Body of pancreas (tissue), 4 donors: ENCODE data around the gene LFNG. TPM values are rescaled to one million over a fixed set of nuclear protein-coding genes. Genes with fewer than 3 reads are reported as not detected.
A peak's percentile ranks its signal among the peaks of the same experiment; 100 is the strongest.

Experiments
- ATAC-seq: fragments of 150-250 bp; one replicate; pipeline ENCODE4 v1.9.1; 2016
- DNase-seq, 4 donors: peaks; one replicate each; pipeline ENCODE4 v3.0.0-alpha.2; 2019
- H3K27ac ChIP-seq, 4 donors: fragments of 200-600 bp; sonication (generic); 1 replicate in 3 of 4; 2 replicates in 1 of 4; pipeline versions ENCODE4 v1.5.1 to v1.6.1; 2016 to 2019; ENCODE audit warnings: mild to moderate bottlenecking in 1 of 4, mixed read lengths in 1 of 4, moderate library complexity in 1 of 4
- H3K27me3 ChIP-seq, 2 donors: fragments of 200-600 bp; sonication (generic); one replicate each; pipeline ENCODE4 v1.6.0; 2016; ENCODE audit warnings: mild to moderate bottlenecking in 1 of 2
- H3K36me3 ChIP-seq, 2 donors: fragments of 200-600 bp; sonication (generic); replicated peaks in 1 of 2; 2 replicates each; pipeline ENCODE4 v1.5.1; 2016; ENCODE audit warnings: low read depth in 2 of 2; ENCODE audit not compliant: insufficient read depth in 1 of 2
- H3K4me1 ChIP-seq: fragments of 200-600 bp; sonication (generic); one replicate; pipeline ENCODE4 v1.6.0; 2016
- H3K4me3 ChIP-seq, 2 donors: fragments of 200-600 bp; sonication (generic); 1 replicate in 1 of 2; 2 replicates in 1 of 2; pipeline ENCODE4 v1.5.1; 2016 to 2019
- H3K9me3 ChIP-seq, 3 donors: fragments of 200-600 bp; sonication (generic); 1 replicate in 2 of 3; 2 replicates in 1 of 3; pipeline ENCODE4 v1.5.1; 2016
- POLR2A ChIP-seq, 3 donors: fragments of 450-650 bp; IDR thresholded peaks; one replicate each; pipeline ENCODE4 v1.6.1; 2016; ENCODE audit warnings: antibody characterized with exemption in 3 of 3, mild to moderate bottlenecking in 2 of 3
- WGBS, 2 donors: methylation state at CpG; one replicate each; pipeline ENCODE4 v1.1.5; 2017; 5-methylcytosine and 5-hydroxymethylcytosine counted together
- intact Hi-C: fragments of 100-400 bp; cut with DNase I; formaldehyde crosslinking; loops from one replicate; pipeline ENCODE4 v1.15.1; 2023
- total RNA-seq, 2 donors: library from RNA; depleted of rRNA; stranded (reverse); fragments of >200 nt; gene quantifications; one replicate each; pipeline ENCODE4 v1.1.0, GENCODE V29; 2016
- TF ChIP-seq, protein P1 (sequence below), 7 experiments: fragments of 450-650 bp in 4 of 7; fragments of 200-600 bp in 3 of 7; sonication (generic) in 3 of 7; IDR thresholded peaks; one replicate each; pipeline ENCODE4 v1.5.1; 2016 to 2019; ENCODE audit warnings: antibody characterized with exemption in 7 of 7

Gene LFNG
- total RNA-seq, 2 donors from 2014 or later = 47.8 to 142 TPM

DNA sequence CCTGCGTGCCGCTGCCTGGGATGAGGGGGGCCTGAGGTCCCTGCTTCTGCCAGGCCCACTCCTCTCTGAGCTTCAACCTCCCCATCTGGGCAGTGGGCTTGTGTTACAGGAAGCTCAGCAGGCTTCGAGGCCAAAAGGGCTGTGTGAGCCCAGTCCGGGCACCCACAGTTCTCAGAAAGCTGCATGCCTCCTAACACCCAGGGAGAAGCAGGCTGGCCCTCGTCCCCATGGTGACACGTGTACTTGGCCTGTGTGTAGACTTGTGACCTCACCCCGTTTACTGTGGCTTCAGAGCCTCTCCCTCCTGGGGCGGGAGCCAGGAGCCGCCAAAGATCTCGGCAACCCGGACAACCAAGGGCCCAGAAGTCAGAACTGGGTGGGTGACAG lies 41.2 kb upstream of the LFNG start:
- H3K36me3 ChIP-seq = no peaks in the 10 kb centered on the region
- H3K27ac ChIP-seq = peak overlapping the region in 3 of 4 donors; percentile 22 to 91 (median 47)
- 34% methylated on average over 10 of the region's 11 CpGs; no CpG with 5 or more reads in 1 of the 2 donors for WGBS, 2 donors
- peaks cover 0 to 9% (median 0%) of the 10 kb centered on the region in 3 donors for H3K9me3 ChIP-seq
- peaks cover 21% of the 10 kb centered on the region for H3K4me1 ChIP-seq
- H3K27me3 ChIP-seq = peaks cover 0 to 4% of the 10 kb centered on the region in 2 donors
- H3K4me3 ChIP-seq = no peak overlapping the region
- DNase-seq (peak; percentile 77 to 96 (median 89)), ATAC-seq (peak; percentile 86)
- peak in 2 of 3 donors; percentile 19 to 47 for TF ChIP-seq POLR2A (IDR thresholded peaks at IDR 0.05)
- TF ChIP-seq, protein P1, sequence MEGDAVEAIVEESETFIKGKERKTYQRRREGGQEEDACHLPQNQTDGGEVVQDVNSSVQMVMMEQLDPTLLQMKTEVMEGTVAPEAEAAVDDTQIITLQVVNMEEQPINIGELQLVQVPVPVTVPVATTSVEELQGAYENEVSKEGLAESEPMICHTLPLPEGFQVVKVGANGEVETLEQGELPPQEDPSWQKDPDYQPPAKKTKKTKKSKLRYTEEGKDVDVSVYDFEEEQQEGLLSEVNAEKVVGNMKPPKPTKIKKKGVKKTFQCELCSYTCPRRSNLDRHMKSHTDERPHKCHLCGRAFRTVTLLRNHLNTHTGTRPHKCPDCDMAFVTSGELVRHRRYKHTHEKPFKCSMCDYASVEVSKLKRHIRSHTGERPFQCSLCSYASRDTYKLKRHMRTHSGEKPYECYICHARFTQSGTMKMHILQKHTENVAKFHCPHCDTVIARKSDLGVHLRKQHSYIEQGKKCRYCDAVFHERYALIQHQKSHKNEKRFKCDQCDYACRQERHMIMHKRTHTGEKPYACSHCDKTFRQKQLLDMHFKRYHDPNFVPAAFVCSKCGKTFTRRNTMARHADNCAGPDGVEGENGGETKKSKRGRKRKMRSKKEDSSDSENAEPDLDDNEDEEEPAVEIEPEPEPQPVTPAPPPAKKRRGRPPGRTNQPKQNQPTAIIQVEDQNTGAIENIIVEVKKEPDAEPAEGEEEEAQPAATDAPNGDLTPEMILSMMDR (IDR thresholded peaks at IDR 0.05) = no peak
- intact Hi-C loops = no loop called here

DNA sequence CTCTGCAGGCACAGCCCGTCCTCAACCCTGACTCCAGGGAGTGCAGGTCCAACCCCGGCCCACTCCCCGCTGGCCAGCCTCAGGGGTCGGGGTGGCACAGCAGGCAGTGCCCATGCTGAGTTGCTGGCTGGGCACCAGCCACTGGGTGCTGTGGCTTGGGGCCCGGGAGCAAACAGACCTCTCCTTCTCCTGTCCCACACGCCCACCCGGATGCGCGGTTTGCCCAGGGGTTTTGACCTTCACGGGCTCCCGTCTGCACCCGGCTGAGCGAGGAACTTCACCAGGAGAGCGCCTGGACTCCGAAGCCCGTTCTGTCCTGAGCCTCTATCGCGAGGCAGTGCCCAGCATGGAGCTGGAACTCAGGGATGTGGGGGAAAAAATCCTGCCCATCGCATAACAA lies 40.8 kb upstream of the LFNG start:
- intact Hi-C loops = no loop called here
- Histone ChIP-seq H3K27me3 (peaks cover 0 to 4% of the 10 kb centered on the region in 2 donors), H3K36me3 (no peaks in the 10 kb centered on the region), H3K9me3 (peaks cover 0 to 10% (median 0%) of the 10 kb centered on the region in 3 donors), H3K4me3 (no peak overlapping the region), H3K27ac (peak overlapping the region in 3 of 4 donors; percentile 22 to 91 (median 47)), H3K4me1 (peaks cover 21% of the 10 kb centered on the region)
- TF ChIP-seq, protein P1 (IDR thresholded peaks at IDR 0.05) = peak in 1 of 7 experiments; percentile 11
- peak in 1 of 3 donors; percentile 14 for TF ChIP-seq POLR2A (IDR thresholded peaks at IDR 0.05)
- DNase-seq (peak in 3 of 4 donors; percentile 26 to 79 (median 56)), ATAC-seq (peak; percentile 25)
- WGBS, 2 donors = 55 to 100% methylated on average over 1 to 15 of the region's 19 CpGs

DNA sequence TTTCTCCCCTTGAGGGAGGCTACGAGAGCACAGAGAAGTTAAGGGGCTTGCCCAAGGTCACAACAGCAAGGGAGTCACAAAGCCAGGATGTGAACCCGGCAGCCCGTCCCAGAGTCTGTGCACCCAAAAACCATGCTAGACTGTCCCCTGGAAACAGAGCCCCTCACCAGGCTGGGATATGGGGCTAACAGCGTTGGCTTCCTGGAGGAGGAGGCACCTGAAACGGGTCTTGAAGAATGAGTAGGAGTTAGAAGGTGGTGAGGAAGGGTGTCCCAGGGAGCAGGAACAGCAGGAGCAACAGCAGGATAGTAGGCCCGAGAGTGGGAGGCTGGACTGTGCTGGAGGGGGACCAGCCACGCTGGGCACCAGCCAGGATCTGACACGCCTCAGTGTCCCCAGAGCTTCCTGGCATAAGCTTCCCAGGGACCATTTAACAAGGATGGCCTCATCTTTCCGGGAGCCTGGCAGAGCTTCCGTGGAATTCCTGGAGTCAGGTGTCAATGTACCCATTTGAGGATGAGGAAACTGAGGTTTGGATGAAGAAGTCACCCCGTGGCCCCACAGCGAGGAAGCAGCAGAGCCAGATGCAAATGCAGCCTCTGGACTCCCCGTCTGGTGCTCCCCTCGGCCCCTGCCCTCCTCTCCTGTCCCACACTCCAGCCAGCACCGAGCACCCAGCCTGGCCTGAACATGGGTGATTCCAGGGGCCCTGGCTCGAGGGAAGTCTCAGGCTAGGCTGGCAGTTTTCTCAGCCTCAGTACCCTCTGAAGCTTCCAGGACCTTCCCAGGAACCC lies 40.1 kb upstream of the LFNG start:
- H3K27me3 ChIP-seq = peaks cover 0 to 4% of the 10 kb centered on the region in 2 donors
- TF ChIP-seq, protein P1 (IDR thresholded peaks at IDR 0.05) = no peak
- TF ChIP-seq POLR2A (IDR thresholded peaks at IDR 0.05) = no peak
- no peak for ATAC-seq
- peaks cover 0 to 10% (median 0%) of the 10 kb centered on the region in 3 donors for H3K9me3 ChIP-seq
- peaks cover 21% of the 10 kb centered on the region for H3K4me1 ChIP-seq
- no peaks in the 10 kb centered on the region for H3K36me3 ChIP-seq
- H3K27ac ChIP-seq = no peak overlapping the region
- intact Hi-C loops = no loop called here
- DNase-seq = no peak
- 82% methylated on average over 15 to 16 of the region's 16 CpGs for WGBS, 2 donors
- H3K4me3 ChIP-seq = no peak overlapping the region

DNA sequence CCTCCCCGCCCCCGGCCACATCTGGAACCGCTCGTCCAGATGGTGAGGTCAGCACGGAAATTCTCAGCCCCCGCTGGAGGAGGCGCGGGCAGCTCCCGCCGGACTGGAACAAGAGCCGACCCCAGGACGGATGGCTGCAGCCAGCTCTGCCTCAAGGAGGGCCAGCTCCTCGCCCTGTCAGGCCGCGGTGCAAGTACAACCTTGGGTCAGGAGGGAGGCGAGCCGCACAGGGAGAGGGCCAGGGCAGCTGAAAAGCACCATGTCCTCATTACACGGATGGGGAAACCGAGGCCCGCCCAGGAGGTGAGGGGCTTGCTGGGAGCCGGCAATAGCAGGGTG lies 39.5 kb upstream of the LFNG start:
- no peaks in the 10 kb centered on the region for H3K36me3 ChIP-seq
- no peak overlapping the region for H3K4me3 ChIP-seq
- intact Hi-C loops = no loop called here
- peaks cover 0 to 4% of the 10 kb centered on the region in 2 donors for H3K27me3 ChIP-seq
- ATAC-seq (no peak), DNase-seq (no peak)
- peaks cover 20% of the 10 kb centered on the region for H3K4me1 ChIP-seq
- TF ChIP-seq, protein P1 (IDR thresholded peaks at IDR 0.05) = no peak
- no peak for TF ChIP-seq POLR2A (IDR thresholded peaks at IDR 0.05)
- H3K9me3 ChIP-seq = peaks cover 0 to 10% (median 0%) of the 10 kb centered on the region in 3 donors
- 49% methylated on average over 18 of the region's 21 CpGs; no CpG with 5 or more reads in 1 of the 2 donors for WGBS, 2 donors
- H3K27ac ChIP-seq = no peak overlapping the region
